Measurements from ENCODE around the gene TMED5. TPM values are rescaled to one million over a fixed set of nuclear protein-coding genes. Genes with fewer than 3 reads are reported as not detected.
"Not testable (repeated sequence)": the region's sequence is repeated elsewhere in the genome, so short reads cannot be mapped to it uniquely, and the experiment has no call there.

Gene TMED5
- total RNA-seq, 1 donor from 2014 or later, result 39.1 TPM

DNA sequence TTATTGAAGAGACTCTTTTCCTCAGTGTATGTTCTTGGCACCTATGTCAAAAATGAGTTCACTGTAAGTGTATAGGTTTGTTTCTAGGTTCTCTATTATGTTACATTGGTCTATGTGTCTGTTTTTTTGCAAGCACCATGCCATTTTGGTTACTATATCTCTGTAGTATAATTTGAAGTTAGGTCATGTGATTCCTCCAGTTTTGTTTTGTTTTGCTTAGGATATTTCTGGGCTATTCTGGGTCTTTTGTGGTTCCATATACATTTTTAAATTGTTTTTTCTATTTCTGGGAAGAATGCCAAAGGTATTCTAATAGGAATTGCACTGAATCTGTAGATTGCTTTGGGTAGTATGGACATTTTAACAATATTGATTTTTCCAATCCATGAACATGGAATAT lies 13.2 kb downstream of the TMED5 start:
- intact Hi-C loops (cut with DNase I), result no loop called here
- no peak for DNase-seq (ENCODE audit: low spot score in 2 of 2)
- no peak for TF ChIP-seq CTCF (IDR thresholded peaks at IDR 0.05)
- Histone ChIP-seq H3K9me3 (peaks cover 5 to 17% of the 10 kb centered on the region in 2 donors), H3K4me3 (no peak overlapping the region), H3K27me3 (no peaks in the 10 kb centered on the region), H3K27ac (no peak overlapping the region), H3K36me3 (peaks cover 0 to 7% of the 10 kb centered on the region in 2 donors), H3K4me1 (no peaks in the 10 kb centered on the region)

GRCh38 chr1:93165895-93166294 lies 14.3 kb downstream of the TMED5 start:
- H3K36me3 ChIP-seq; DNase-seq (ENCODE audit: low spot score in 2 of 2); H3K4me3 ChIP-seq; H3K27ac ChIP-seq; H3K27me3 ChIP-seq; intact Hi-C loops (cut with DNase I); H3K4me1 ChIP-seq: not testable (repeated sequence)
- peaks cover 5 to 17% of the 10 kb centered on the region in 2 donors for H3K9me3 ChIP-seq

DNA sequence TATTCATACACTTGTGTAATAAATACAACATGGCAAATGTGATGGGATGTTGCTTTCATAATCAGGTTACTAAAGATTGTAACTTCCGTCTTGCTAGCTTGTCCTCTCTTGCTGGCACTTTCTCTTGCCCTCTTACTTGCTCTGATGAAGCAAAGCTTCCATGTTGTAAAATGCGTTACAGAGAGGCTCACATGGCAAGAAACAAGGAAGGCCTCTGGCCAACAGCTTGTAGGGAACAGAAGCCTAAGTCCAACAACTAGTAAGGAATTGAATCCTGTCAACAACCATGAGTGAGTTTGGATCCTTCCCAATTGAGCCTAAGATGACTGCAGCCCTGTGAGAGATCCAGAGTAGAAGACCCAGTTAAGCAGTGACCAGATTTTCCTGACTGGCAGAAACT lies 15.4 kb downstream of the TMED5 start:
- peaks cover 5 to 17% of the 10 kb centered on the region in 2 donors for H3K9me3 ChIP-seq
- no peak overlapping the region for H3K27ac ChIP-seq
- peaks cover 3% of the 10 kb centered on the region in 2 donors for H3K36me3 ChIP-seq
- no peak overlapping the region for H3K4me3 ChIP-seq
- intact Hi-C loops (cut with DNase I), result no loop called here
- H3K27me3 ChIP-seq, result no peaks in the 10 kb centered on the region
- no peak for DNase-seq (ENCODE audit: low spot score in 2 of 2)
- no peaks in the 10 kb centered on the region for H3K4me1 ChIP-seq
- no peak for TF ChIP-seq CTCF (IDR thresholded peaks at IDR 0.05)

GRCh38 chr1:93163314-93163713 lies 16.9 kb downstream of the TMED5 start:
- H3K27ac ChIP-seq; H3K27me3 ChIP-seq; DNase-seq (ENCODE audit: low spot score in 2 of 2); H3K4me3 ChIP-seq; intact Hi-C loops (cut with DNase I); H3K4me1 ChIP-seq: not testable (repeated sequence)
- peaks cover 5 to 17% of the 10 kb centered on the region in 2 donors for H3K9me3 ChIP-seq
- peaks cover 8 to 18% of the 10 kb centered on the region in 2 donors for H3K36me3 ChIP-seq

- intact Hi-C loops (cut with DNase I), result no loop called here
- no peak for DNase-seq (ENCODE audit: low spot score in 2 of 2)
- Histone ChIP-seq H3K9me3 (no peaks in the 10 kb centered on the region), H3K27ac (no peak overlapping the region), H3K4me1 (no peaks in the 10 kb centered on the region), H3K36me3 (peaks cover 26 to 45% of the 10 kb centered on the region in 2 donors), H3K27me3 (no peaks in the 10 kb centered on the region), H3K4me3 (no peak overlapping the region)
- no peak for TF ChIP-seq CTCF (IDR thresholded peaks at IDR 0.05)
Observed at GRCh38 chr1:93159337-93159736, 20.9 kb downstream of the TMED5 start.

DNA sequence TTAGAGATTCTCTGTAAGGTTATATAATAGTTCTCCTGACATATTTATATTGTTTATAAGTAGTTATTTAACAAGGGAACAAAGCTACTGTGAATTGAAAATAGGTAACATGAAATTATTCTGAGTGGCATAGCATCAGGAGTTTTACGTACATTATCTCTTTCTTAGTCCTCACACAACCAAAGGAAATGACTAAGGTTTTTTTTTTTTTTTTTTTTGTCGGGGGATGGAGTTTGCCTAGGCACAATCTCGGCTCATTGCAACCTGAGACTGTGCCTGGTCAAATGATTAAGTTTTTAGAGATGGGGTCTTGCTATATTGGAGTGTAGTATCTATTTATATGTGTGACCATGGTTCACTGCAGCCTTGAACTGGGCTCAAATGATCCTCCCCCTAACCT lies 24.9 kb downstream of the TMED5 start:
- Histone ChIP-seq H3K36me3 (peaks cover 26 to 71% of the 10 kb centered on the region in 2 donors), H3K27ac (no peak overlapping the region), H3K4me3 (no peak overlapping the region), H3K9me3 (no peaks in the 10 kb centered on the region), H3K4me1 (no peaks in the 10 kb centered on the region), H3K27me3 (no peaks in the 10 kb centered on the region)
- no peak for DNase-seq (ENCODE audit: low spot score in 2 of 2)
- intact Hi-C loops (cut with DNase I), result no loop called here
- no peak for TF ChIP-seq CTCF (IDR thresholded peaks at IDR 0.05)

DNA sequence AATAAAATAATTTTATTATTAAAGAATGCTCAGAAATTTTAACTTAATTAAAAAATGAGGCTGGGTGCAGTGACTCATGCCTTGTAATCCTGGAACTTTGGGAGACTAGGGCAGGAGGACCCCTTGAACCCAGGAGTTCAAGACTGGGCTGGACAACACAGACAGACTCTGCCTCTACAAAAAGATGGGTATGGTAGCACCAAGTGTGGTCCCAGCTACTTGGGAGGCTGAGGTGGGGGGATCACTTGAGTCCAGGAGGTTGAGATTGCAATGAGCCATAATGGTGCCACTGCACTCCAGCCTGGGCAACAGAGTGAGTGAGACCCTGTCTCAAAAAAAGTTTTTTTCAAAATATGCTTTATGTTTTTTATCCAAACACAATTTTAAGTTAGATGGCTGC lies 25.3 kb downstream of the TMED5 start:
- Histone ChIP-seq H3K4me3 (no peak overlapping the region), H3K9me3 (no peaks in the 10 kb centered on the region), H3K27me3 (no peaks in the 10 kb centered on the region), H3K27ac (no peak overlapping the region), H3K4me1 (no peaks in the 10 kb centered on the region), H3K36me3 (peaks cover 26 to 68% of the 10 kb centered on the region in 2 donors)
- TF ChIP-seq CTCF (IDR thresholded peaks at IDR 0.05), result no peak
- intact Hi-C loops (cut with DNase I), result no loop called here
- DNase-seq (ENCODE audit: low spot score in 2 of 2), result no peak

Data from ascending aorta (tissue), 2 donors.